Measurements from ENCODE around the gene BMP7.

BMP7 gene

GRCh38 chr20:57180954-57181353 lies 85.5 kb downstream of the BMP7 start:
- DNase-seq (ENCODE audit: low read depth) = no peak
- TF ChIP-seq CTCF (IDR thresholded peaks at IDR 0.05; ENCODE audit: low read depth, low read length, missing control alignments) = no peak
- H3K4me3 ChIP-seq (ENCODE audit: low read depth, low read length) = no peak overlapping the region

GRCh38 chr20:57180387-57180786 lies 86.1 kb downstream of the BMP7 start:
- DNase-seq (ENCODE audit: low read depth) = no peak
- H3K4me3 ChIP-seq (ENCODE audit: low read depth, low read length) = no peak overlapping the region
- no peak for TF ChIP-seq CTCF (IDR thresholded peaks at IDR 0.05; ENCODE audit: low read depth, low read length, missing control alignments)

- no peak for TF ChIP-seq CTCF (IDR thresholded peaks at IDR 0.05; ENCODE audit: low read depth, low read length, missing control alignments)
- H3K4me3 ChIP-seq (ENCODE audit: low read depth, low read length) = no peak overlapping the region
- DNase-seq (ENCODE audit: low read depth) = no peak
Measured at GRCh38 chr20:57179265-57179664, 87.2 kb downstream of the BMP7 start.

- TF ChIP-seq CTCF (IDR thresholded peaks at IDR 0.05; ENCODE audit: low read depth, low read length, missing control alignments) = no peak
- no peak overlapping the region for H3K4me3 ChIP-seq (ENCODE audit: low read depth, low read length)
- no peak for DNase-seq (ENCODE audit: low read depth)
Measured at GRCh38 chr20:57178582-57179111, 87.8 kb downstream of the BMP7 start.

- no peak overlapping the region for H3K4me3 ChIP-seq (ENCODE audit: low read depth, low read length)
- TF ChIP-seq CTCF (IDR thresholded peaks at IDR 0.05; ENCODE audit: low read depth, low read length, missing control alignments) = no peak
- no peak for DNase-seq (ENCODE audit: low read depth)
Measured at GRCh38 chr20:57177636-57178280, 88.7 kb downstream of the BMP7 start.

- H3K4me3 ChIP-seq (ENCODE audit: low read depth, low read length) = no peak overlapping the region
- TF ChIP-seq CTCF (IDR thresholded peaks at IDR 0.05; ENCODE audit: low read depth, low read length, missing control alignments) = no peak
- no peak for DNase-seq (ENCODE audit: low read depth)
Measured at GRCh38 chr20:57176842-57177241, 89.6 kb downstream of the BMP7 start.
